UCSD-AML1 (cell line): Measurements from ENCODE around the gene CMAS.
"Not testable (repeated sequence)": the region's sequence is repeated elsewhere in the genome, so short reads cannot be mapped to it uniquely, and the experiment has no call there.

ENCODE experiments used
- DNase-seq: peaks from one replicate; lab custom pipeline; 2025; ENCODE audit not compliant: unreplicated experiment; lab: John Stamatoyannopoulos, UW

Gene CMAS

GRCh38 chr12:22046968-22047390 is 961 bp downstream of the CMAS start:
- DNase-seq: no peak

GRCh38 chr12:22047494-22047893 is 1.5 kb downstream of the CMAS start:
- DNase-seq: no peak

GRCh38 chr12:22048351-22049041 is 2.5 kb downstream of the CMAS start:
- no peak for DNase-seq

- DNase-seq: no peak
These were observed 4.1 kb downstream of the CMAS start for GRCh38 chr12:22050078-22050477.

- no peak for DNase-seq
These were observed 5.2 kb downstream of the CMAS start for GRCh38 chr12:22051114-22051698.

- DNase-seq: not testable (repeated sequence)
These were observed 7.0 kb downstream of the CMAS start for GRCh38 chr12:22052994-22053393.

GRCh38 chr12:22054155-22054554 is 8.1 kb downstream of the CMAS start:
- DNase-seq: no peak

- no peak for DNase-seq
These were observed 10.6 kb downstream of the CMAS start for GRCh38 chr12:22056607-22057006.

GRCh38 chr12:22059976-22060647 is 14.1 kb downstream of the CMAS start:
- no peak for DNase-seq

- DNase-seq: no peak
These were observed 18.9 kb downstream of the CMAS start for GRCh38 chr12:22064968-22065367.

GRCh38 chr12:22066310-22066709 is 20.3 kb downstream of the CMAS start:
- no peak for DNase-seq

GRCh38 chr12:22069851-22070250 is 23.8 kb downstream of the CMAS start:
- DNase-seq: no peak

- DNase-seq: no peak
These were observed 36.2 kb downstream of the CMAS start for GRCh38 chr12:22082190-22082701.

- no peak for DNase-seq
These were observed 37.1 kb downstream of the CMAS start for GRCh38 chr12:22083167-22083566.

- no peak for DNase-seq
These were observed 38.8 kb downstream of the CMAS start for GRCh38 chr12:22084852-22085251.

GRCh38 chr12:22088886-22089285 is 42.9 kb downstream of the CMAS start:
- DNase-seq: no peak

- no peak for DNase-seq
These were observed 43.5 kb downstream of the CMAS start for GRCh38 chr12:22089486-22089885.

- DNase-seq: not testable (repeated sequence)
These were observed 53.0 kb downstream of the CMAS start for GRCh38 chr12:22099062-22099461.

GRCh38 chr12:22100958-22101748 is 55.1 kb downstream of the CMAS start:
- peak; percentile 26 for DNase-seq

GRCh38 chr12:22101749-22102243 is 55.8 kb downstream of the CMAS start:
- peak; percentile 60 for DNase-seq

GRCh38 chr12:22103418-22103817 is 57.4 kb downstream of the CMAS start:
- no peak for DNase-seq
